Measurements from ENCODE around the gene ZNF784.
"Not testable (repeated sequence)": the region's sequence is repeated elsewhere in the genome, so short reads cannot be mapped to it uniquely, and the experiment has no call there.

ZNF784 gene

DNA sequence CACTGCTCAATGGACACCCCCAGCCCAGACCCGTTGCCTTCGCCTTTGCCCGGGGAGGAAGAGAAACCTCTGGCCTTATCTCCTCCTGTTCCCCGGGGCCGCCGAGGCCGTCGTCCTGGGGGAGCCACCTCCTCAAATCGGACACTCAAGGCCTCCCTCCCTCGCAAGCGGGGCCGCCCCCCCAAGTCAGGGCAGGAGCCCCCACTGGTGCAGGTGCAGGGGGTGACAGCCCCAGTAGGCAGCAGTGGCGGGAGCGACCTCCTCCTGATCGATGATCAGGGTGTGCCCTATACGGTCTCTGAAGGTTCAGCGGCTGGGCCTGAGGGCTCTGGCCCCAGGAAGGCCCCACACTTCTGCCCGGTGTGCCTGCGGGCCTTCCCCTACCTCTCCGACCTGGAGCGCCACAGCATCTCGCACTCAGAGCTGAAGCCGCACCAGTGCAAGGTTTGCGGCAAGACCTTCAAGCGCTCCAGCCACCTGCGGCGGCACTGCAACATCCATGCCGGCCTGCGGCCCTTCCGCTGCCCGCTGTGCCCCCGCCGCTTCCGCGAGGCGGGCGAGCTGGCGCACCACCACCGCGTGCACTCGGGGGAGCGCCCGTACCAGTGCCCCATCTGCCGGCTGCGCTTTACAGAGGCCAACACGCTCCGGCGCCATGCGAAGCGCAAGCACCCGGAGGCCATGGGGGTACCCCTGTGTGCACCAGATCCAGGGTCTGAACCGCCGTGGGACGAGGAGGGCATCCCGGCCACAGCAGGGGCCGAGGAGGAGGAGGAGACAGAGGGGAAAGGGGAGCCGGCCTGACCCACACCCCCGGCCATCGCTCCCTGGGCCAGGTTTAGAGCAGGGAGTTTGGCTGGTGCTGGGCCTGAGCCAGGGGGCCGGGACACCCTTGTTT, 22.0 kb downstream of the ZNF784 start:
- DNase-seq (ENCODE audit: low spot score), result no peak

DNA sequence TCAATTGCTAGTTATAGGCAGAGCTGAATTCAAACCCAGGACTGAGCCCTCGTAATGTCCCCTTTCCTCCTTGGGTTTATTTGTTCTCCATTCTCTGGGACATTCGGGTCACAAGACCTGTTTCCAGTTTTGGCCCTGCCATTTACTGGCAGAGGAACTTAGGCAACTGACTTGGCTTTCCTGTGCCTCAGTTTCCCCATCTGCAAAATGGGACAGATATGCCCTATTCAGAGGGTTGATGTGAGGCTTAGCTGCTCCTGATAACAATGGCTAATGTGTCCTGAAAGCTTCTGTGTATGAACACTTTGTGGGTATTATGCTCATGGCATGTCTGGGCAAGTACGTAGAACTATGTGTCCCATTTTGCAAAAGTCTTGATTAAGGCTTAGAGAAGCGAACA, 23.3 kb downstream of the ZNF784 start:
- no peak for DNase-seq (ENCODE audit: low spot score)

DNA sequence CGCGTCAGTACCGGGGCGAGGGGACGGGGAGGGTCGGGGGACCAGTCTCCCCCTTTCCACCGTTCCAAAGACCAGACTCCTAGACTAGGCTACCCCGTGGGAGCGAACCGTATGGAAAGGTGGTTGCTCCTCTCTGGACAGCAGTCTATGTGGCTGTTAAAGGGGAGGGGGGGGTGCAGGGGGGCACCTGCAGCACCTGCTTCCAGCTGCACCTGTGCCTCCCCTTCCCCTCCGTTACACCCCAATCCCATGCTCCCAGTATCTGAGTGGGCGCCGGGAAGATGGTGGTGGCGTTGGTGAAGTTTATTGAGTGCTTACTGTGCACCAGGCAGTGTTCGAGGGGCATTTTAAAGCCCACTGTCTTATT, 23.7 kb downstream of the ZNF784 start:
- DNase-seq (ENCODE audit: low spot score), result no peak

DNA sequence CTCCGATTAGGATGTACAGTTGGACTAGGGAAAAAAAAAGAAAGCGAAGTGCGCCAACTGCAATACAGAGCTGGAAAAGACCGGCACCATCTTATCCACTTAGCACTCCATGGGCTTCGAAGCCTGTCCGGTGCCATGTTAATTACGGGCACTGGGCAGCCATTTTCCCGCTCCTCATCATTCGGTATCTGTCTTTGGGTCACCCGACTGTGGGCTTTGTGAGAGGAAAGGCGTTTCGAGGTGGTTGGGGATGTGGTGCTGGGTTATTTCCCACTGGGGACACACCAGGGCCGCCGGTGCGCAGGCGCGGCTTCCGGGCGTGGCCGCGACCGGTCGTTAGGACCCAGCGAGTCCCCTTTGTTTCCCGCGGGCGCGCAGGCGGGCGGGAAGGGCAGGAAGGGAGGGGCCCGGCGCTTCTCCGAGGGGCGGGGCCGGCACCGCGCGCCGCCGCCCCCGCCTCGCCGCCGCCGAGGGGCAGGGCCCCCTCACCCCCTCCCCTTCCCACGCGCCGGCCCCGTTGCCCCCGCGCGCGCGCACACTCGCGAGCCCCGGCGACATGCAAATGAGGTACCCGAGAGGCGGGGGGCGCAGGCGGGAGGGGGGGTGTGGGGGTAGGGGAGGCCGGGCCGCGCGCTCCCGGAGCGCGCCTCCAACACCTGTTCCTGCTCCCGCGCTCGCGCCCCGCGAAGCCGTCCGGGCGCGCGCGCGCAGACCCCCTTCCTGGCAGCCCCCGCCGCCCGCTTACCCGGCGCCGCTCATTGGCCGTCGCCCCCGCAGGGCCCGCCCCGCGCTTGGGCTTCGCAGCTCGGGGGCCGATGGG, 24.3 kb downstream of the ZNF784 start, which contains the start of gene ZNF524:
Gene ZNF524 (plus strand): TSS at position 447 of the 820 bp plus-strand sequence. CDS start 1,825 bp downstream, outside the sequence.
- DNase-seq (ENCODE audit: low spot score), result peak; percentile 95

DNA sequence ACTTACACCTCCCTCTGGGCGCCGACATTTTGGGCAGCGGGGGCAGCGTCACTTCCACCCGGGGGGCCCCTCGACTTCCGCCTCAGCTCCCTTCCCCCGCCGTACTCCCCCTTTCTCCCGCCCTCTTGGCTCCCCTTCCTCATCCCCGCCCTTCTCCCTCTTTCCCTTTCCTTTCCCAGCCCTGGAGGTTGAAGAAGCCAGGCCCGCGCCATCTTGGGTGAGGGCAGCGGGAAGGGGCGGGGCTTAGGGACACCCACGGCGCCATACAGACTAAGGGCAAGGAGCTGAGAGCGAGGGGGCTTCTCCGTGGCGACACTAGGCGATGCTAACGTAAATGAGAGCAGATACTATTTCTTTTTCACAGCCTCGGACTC, 24.9 kb downstream of the ZNF784 start, which contains the start of gene FIZ1:
Gene FIZ1 (minus strand): TSS at position 50 of the 374 bp plus-strand sequence. CDS start 1,652 bp downstream, outside the sequence.
- peak; percentile 99 for DNase-seq (ENCODE audit: low spot score)

DNA sequence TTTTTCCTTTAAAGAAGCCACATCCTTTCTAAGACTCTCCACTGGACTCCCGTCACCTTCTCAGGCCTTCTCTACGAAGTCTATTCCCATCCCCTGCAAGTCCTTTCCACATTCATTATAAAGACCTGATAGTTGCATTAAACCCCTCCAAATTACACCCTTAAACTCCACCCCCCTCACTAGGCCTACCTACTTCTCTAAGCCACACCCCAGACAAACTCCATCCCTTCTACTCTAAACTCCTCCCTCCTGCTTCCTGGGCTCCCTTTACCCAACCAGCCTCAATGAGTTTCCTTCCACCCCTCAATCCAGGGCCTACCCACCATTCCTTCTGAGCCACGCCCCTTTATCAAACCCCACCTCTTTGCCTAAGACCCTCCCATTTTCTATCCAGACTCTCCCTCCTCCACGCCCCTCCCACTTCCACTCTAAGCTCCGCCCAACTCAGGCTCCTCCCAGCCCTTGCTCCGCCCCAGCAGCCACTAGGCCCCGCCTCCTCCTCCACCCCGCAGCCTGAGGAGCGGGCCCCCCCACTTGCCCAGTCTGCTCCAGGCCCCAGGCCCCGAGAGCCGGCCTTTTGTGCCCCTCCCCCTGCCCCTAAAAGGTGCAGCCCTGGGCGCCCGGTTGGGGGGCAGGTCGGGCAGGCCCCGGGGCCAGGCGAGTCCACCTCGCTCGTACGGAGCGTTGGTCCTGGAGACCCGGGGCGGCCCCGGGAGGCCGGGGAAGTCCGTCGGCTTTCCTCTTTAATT, 25.5 kb downstream of the ZNF784 start:
- DNase-seq (ENCODE audit: low spot score), result peak; percentile 97

DNA sequence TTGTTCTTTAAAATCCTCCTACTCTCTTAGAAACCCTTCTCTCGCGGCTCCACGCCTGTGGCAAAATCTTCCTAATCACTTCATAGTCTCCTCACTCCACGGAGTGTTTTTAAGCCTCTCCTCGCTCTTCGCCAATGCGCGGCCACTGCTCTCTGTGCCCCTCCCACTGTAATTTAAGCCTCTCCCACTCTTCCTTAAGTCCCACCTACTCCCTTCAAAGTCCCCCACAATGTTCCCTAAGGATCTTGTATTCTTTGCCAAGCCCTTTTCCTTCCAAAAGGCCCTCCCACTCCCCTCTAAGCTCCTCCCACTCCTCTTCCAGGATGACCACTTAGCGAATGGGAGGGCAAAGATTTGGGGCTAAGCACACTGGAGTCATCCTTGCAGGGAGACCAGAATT, 26.3 kb downstream of the ZNF784 start:
- no peak for DNase-seq (ENCODE audit: low spot score)

DNA sequence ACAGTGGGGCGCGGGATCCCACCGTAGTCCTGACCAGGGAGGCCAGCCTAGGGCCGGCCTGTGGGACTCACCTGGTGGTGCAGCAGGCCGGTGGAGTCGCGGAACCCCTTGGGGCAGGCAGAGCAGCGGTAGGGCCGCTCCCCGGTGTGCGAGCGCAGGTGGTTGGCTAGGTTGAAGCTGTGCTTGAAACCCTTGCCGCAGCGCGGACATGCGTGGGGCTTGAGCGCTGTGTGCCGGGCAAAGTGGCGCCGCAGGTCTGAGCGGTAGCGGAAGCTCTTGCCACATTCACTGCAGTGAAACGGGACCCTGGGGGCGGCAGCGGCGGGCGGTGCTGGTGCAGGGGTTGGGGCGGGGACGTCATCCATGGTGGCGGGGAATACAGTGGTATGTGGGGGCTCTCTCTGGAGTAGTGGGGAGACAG, 26.9 kb downstream of the ZNF784 start:
- DNase-seq (ENCODE audit: low spot score), result no peak

DNA sequence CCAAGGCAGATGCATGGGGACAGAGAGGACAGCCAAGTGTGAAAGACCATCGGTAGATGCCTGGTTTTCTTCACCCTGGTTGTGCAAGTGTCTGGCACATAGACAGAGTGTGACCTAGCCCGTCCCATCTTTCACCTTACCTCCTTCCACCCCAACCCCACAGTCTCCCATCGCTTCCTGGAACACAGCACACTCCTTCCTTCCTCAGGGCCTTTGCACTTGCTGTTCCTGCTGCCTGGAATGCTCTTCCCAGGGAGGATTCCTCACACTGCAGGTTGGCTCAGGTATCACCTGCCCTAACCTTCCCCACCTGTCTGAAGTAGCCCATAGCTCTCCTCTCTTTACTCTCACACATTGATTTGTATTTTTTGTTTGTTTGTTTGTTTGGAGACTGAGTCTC, 28.1 kb downstream of the ZNF784 start:
- no peak for DNase-seq (ENCODE audit: low spot score)

DNA sequence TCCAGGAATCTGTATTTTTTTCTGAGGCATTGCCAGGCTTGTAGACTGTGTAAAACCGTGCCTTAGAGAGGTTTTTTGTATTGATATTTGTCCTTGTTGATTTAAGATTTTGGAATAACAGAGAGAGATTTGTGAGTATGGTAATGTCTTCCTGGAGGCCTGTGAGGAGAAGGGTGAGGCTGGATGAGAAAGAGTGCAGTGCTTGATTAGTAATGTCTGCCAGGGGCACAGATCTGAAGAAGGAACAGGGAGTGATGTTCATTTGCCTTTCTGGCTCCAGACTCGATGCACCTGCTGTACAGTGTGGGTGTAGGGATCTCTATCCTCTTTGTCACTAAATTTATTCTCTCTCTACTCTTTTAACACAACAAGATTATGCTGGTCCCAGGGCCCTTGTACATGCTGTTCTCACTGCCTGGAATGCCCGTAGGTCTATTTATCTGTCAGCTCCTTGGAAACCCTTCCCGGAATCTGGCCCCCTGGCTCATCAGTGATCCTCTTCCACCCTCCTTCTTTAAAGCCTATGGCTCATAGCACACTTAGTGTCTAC, 29.3 kb downstream of the ZNF784 start:
- DNase-seq (ENCODE audit: low spot score), result no peak

DNA sequence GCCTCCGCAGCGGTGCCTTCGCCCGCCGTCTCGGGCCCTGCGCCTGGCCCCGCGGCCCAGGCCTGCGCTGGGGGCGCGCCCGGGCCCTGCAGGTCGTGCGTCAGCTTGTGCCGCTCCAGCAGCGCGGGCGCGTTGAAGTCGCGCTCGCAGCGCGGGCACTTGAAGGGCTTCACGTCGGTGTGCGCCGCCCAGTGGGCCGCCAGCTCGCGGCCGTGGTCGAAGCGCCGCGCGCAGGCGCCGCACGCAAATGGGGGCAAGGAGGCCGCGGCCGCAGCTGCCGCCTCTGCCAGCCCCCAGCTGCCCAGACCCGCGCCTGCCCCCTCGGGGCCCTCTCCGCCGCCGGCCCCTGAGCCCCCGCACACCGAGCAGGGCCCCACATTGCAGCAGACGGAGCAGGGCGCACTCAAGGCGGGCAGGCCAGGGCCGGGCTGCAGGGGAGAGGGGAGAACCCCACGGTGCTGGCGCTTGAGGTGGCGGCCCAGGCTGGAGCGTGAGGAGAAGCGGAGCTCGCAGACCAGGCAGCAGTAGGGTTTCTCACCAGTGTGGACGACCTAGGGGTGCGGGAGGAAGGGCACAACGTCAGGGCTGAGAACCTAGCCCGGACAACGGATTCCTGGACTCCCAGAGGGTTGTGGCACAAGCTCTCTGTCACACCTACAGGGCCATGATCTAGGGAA, 31.1 kb downstream of the ZNF784 start:
- DNase-seq (ENCODE audit: low spot score), result no peak

DNA sequence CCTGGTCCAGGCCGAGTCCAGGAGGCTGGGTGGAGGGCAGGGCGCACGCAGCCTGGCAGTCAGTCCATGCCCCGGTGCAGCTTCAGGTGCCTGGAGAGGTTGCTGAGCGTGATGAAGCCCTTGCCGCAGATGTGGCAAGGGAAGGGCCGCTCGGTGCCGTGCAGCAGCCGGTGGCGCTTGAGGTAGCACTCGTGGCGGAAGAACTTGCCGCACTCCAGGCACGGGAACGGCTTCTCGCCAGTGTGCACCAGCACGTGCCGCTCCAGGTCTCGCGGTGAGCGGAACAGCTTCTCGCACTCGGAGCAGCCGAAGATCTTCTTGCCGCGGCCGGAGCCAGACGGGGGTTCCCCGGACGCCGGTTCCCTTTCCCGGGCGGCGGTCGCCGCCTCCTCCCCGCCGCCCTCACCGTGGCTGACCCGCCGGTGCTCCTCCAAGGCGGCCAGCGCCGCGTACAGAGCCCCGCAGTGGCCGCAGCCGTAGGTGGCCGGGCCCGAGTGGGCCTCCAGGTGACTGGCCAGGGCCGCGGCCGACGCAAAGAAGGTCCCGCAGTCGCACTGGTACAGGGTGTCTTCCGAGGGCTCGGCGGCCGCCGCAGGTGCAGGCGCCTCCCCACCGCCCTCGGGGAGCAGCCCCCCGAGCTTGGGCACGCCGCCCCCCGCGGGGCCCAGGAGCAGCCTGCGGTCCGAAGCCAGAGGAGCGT, 31.8 kb downstream of the ZNF784 start:
- DNase-seq (ENCODE audit: low spot score), result no peak

DNA sequence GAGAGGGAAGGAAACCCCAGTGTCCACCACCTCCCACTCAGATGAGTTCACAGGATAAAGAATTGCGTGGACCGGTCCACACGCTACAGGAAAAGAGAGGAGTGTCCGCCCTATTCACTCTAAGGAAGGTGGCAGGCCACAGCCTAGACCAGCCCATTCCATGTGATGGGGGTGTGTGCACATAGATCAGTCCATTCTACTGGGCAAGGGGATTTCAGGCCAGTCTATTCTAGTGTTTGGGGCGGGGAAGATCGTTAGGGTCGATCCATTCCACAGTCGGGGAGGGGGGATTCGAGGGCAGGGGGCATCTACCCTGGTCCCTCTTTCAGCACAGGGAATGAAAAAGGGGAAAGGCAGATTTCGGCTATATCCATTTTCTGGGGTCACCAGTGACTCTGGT, 32.8 kb downstream of the ZNF784 start:
- no peak for DNase-seq (ENCODE audit: low spot score)

DNA sequence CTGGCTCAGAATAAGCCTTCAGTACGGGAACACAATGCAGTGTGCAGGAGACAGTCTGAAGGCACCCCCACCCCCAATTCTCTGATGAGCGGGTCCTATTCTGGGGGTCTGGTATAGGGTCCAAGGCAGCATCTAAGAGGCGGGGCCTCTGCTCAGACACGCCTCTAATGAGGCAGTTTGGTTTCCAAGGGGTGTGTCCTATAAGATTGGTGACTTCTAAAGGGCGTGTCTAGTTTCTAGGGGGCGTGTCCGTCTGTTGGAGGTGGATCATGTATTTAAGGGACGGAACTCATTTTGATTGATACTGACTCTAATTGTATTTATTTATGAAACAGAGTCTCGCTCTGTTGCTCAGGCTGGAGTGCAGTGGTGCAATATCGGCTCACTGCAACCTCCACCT, 33.7 kb downstream of the ZNF784 start:
- no peak for DNase-seq (ENCODE audit: low spot score)

DNA sequence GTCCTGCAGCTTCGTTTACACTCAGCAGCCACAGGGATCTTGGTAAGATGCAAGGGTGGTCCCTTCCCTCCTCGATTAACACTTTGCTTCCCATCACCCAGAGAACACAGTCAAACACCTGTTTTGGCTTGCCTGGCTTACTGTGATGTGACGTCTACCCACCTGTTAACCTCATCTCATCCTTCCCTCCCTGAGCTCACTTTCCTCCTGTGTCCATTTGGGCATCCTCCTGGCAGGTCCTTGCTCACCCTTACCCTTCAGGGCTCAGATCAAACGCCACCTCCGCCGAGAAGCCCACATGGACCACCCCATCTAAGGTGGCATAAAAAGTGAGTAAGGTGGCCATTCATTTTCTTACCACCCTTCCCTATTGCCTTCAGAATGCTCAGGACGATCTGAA, 34.3 kb downstream of the ZNF784 start:
- DNase-seq (ENCODE audit: low spot score), result no peak

DNA sequence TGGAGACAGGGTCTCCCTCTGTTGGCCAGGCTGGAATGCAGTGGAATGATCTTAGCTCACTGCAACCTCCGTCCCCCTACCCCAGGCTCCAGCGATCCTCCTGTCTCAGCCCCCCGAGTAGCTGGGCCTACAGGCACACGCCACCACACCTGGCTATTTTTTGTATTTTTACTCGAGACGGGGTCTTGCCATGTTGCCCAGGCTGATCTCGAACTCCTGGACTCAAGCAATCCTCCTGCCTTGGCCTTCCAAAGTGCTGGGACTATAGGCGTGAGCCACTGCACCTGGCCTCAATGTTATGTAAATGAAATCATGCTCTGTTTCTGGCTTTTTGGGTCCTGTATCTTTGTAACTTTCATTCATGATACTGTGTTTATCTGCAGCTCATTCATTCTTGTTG, 35.6 kb downstream of the ZNF784 start:
- DNase-seq (ENCODE audit: low spot score), result no peak

DNA sequence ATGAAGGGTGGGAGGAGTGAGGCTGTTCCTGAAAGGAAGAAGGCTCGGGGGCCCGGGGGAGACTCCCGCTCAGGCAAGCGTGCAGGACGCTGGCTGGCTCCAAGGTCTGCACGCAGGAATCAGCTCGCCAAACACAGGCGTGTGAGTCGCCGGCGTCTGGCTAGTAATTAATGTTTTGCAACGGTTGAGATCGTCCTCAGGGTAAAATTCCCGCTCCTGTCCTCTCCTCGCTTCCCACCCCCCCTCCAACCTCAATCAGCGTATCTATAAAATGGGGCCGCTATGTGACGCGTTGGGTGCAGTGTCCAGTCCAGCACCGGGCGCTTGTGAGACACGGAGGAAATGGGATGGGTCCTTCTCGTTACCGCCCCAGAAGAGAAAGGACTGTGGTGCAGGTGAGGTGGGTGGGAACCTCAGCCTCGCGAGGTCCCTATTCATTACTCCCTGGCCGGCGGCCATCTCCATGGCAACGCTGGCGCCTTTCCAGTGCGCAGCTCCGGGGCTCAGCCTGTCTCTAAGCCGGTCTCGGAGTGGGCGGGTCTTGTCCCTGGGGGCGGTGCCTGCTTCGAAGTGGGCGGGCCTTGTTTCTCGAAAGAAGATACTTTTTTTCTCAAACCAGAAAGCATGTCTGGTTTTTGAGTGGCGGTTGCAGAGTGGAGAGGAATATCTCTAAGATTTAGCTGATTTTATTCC, 37.2 kb downstream of the ZNF784 start:
- DNase-seq (ENCODE audit: low spot score), result peak; percentile 95

DNA sequence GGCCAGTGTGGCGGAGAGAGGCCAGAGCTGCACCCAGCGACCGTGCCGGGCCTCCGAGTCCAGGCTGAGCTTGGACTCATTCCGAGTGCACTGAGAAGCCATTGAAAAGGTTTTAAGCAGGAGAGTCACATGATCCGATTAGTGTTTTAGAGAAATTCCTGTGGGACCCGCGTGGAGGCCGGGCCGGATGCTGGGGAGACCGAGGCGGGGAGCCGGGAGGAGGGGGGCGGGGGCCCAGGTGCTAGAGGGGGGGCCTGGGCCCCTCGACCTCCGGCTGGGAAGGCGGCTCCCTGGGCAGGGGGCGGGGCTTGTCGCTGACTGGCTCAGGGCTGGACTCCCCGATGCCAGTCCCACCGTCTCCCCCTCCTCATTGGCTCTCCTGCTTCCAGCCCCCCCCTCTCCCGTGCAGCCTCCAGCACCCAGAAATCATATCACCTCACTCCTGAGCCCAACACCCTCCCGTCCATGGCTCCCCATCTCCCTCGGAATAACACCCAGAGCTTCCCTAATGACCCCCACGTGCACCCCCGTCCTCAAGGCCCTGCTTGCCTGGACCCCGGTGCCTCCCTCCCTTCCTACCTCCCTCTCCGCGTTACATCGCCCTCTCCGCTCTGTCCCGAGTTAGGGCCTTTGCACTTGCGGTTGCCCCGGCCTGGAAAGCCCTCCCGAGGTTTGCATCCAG, 38.6 kb downstream of the ZNF784 start:
- peak; percentile 88 for DNase-seq (ENCODE audit: low spot score)

DNA sequence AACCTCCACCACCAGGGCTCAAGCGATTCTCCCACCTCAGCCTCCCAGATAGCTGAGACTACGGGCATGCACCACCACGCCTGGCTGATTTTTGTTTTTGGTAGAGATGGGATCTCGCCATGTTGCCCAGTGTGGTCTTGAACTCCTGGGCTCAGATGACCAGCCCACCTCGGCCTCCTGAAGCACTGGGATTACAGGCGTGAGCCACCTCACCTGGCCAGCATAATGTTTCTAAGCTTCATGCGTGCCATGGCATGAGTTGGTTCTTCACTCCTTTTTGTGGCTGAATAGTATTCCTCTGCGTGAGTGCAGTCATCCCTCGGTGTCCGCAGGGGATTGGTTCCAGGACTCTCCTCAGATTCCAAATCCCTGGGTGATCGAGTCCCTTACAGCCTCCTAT, 39.5 kb downstream of the ZNF784 start:
- DNase-seq (ENCODE audit: low spot score), result no peak

DNA sequence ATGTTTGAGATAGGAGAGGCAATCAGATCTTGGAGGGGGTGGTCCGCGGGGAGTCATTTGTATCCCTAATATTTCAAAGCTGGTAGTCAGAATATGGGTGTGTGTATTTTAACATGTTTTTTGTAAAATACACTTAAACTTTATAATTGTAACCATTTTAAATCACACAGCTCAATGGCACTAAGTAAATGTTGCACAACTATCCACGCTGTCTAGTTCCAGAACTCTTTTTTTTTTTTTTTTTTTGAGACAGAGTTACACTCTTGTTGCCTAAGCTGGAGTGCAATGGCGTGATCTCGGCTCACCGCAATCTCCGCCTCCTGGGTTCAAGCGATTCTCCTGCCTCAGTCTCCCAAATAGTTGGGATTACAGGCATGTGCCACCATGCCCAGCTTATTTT, 40.5 kb downstream of the ZNF784 start:
- DNase-seq (ENCODE audit: low spot score), result not testable (repeated sequence)

Data from Ammon's horn (tissue), 1 donor.